HepG2 (cell line): ENCODE data around the gene HYCC1. TPM values are rescaled to one million over a fixed set of nuclear protein-coding genes. Genes with fewer than 3 reads are reported as not detected.
"Not testable (repeated sequence)": the region's sequence is repeated elsewhere in the genome, so short reads cannot be mapped to it uniquely, and the experiment has no call there.

ENCODE experiments used
- ATAC-seq: fragments of 200-7000 bp; cut with Tn5 transposase; 3 replicates; pipeline ENCODE4 v1.9.1; 2020; ENCODE audit warnings: mild to moderate bottlenecking, moderate library complexity
- BruUV-seq: library from RNA; stranded (reverse); fragments of 400-500 nt; replicated peaks from 2 replicates; lab custom pipeline; 2021; lab: Mats Ljungman, UMichigan
- CTCF ChIA-PET: fragments of 300-600 bp; formaldehyde crosslinking; extraction: SDS; loops from one replicate; lab custom pipeline; 2021; ENCODE audit warnings: low total read pairs, inconsistent platforms, low intra/inter-chr PET ratio; lab: Yijun Ruan, JAX
- POLR2A ChIA-PET: fragments of 350-600 bp; sonication (Branson Sonifier 250); formaldehyde crosslinking; loops from one replicate; lab custom pipeline; 2020; ENCODE audit warnings: antibody characterized with exemption, inconsistent platforms; lab: Yijun Ruan, JAX
- DNase-seq: peaks from one replicate; pipeline ENCODE4 v3.0.0-alpha.2; 2015; ENCODE audit warnings: low spot score
- FAIRE-seq: peaks from 3 replicates; lab custom pipeline; 2011; peaks lifted over from hg19 to GRCh38; lab: Jason Lieb, UNC
- H2AFZ ChIP-seq: one replicate; pipeline ENCODE4 v1.6.1; 2011; ENCODE audit warnings: low read length, inconsistent platforms
- H3K27ac ChIP-seq: fragments of 300-600 bp; 3 replicates; pipeline ENCODE4 v1.8.0; 2011; ENCODE audit warnings: mixed run types, mild to moderate bottlenecking, mixed read lengths, low read length, inconsistent platforms; ENCODE audit not compliant: insufficient read depth; ENCODE audit errors: extremely low read length
- H3K27me3 ChIP-seq, 2 experiments: fragments of 200-600 bp in 1 of 2; 2 replicates in 1 of 2; 3 replicates in 1 of 2; pipeline versions ENCODE4 v1.6.0 to v1.8.0; 2011; ENCODE audit warnings: low read length in 2 of 2, mild to moderate bottlenecking in 2 of 2, moderate library complexity in 2 of 2, inconsistent platforms in 1 of 2; ENCODE audit not compliant: insufficient read depth in 2 of 2, control insufficient read depth in 1 of 2
- H3K36me3 ChIP-seq, 2 experiments: fragments of 200-600 bp in 1 of 2; replicated peaks in 1 of 2; 2 replicates in 1 of 2; 3 replicates in 1 of 2; pipeline versions ENCODE4 v1.5.1 to v1.8.0; 2011; ENCODE audit warnings: low read length in 2 of 2, inconsistent platforms in 1 of 2; ENCODE audit not compliant: insufficient read depth in 2 of 2, control insufficient read depth in 1 of 2
- H3K4me1 ChIP-seq: 2 replicates; pipeline ENCODE4 v1.5.1; 2012; ENCODE audit warnings: low read length, inconsistent platforms; ENCODE audit not compliant: insufficient read depth
- H3K4me2 ChIP-seq: 2 replicates; pipeline ENCODE4 v1.6.0; 2011; ENCODE audit warnings: low read depth, low read length, inconsistent platforms
- H3K4me3 ChIP-seq, 3 experiments: fragments of 200-600 bp in 1 of 3; sonication (generic), shearing (Covaris generic) in 1 of 3; replicated peaks in 1 of 3; 2 replicates each; pipeline ENCODE4 v1.5.1; 2011 to 2016; ENCODE audit warnings: low read length in 3 of 3, inconsistent platforms in 2 of 3, low read depth in 2 of 3, mild to moderate bottlenecking in 2 of 3, control low read depth in 1 of 3, mixed read lengths in 1 of 3; ENCODE audit not compliant: insufficient read depth in 1 of 3
- H3K79me2 ChIP-seq: one replicate; pipeline ENCODE4 v1.6.1; 2011; ENCODE audit warnings: low read length, inconsistent platforms; ENCODE audit not compliant: insufficient read depth
- H3K9ac ChIP-seq: 2 replicates; pipeline ENCODE4 v1.6.0; 2011; ENCODE audit warnings: mild to moderate bottlenecking, low read depth, low read length, inconsistent platforms; ENCODE audit not compliant: insufficient read depth
- H3K9me3 ChIP-seq: 2 replicates; pipeline ENCODE4 v1.5.1; 2012; ENCODE audit warnings: mild to moderate bottlenecking, low read length
- H4K20me1 ChIP-seq: 2 replicates; pipeline ENCODE4 v1.6.0; 2011; ENCODE audit warnings: inconsistent platforms, mild to moderate bottlenecking, low read length, moderate library complexity; ENCODE audit not compliant: insufficient read depth
- DNMT1 ChIP-seq: sonication (generic); formaldehyde crosslinking; IDR thresholded peaks from 2 replicates; pipeline ENCODE4 v1.5.1; 2020; ENCODE audit warnings: mild to moderate bottlenecking, missing genetic modification reagents
- SALL2 ChIP-seq: sonication (generic); formaldehyde crosslinking; IDR thresholded peaks from 2 replicates; pipeline ENCODE4 v1.8.1; 2023; ENCODE audit warnings: mild to moderate bottlenecking, missing genetic modification reagents, inconsistent platforms
- ZBTB33 ChIP-seq: sonication (generic); formaldehyde crosslinking; IDR thresholded peaks from 2 replicates; pipeline ENCODE4 v1.4.0; 2020; ENCODE audit warnings: missing genetic modification reagents
- ZSCAN21 ChIP-seq: sonication (generic); formaldehyde crosslinking; IDR thresholded peaks from 2 replicates; pipeline ENCODE4 v1.8.0; 2022; ENCODE audit warnings: mild to moderate bottlenecking, missing genetic modification reagents, moderate library complexity, borderline replicate concordance
- WGBS: methylation state at CpG from one replicate; pipeline ENCODE4 v1.1.6; 2017; ENCODE audit warnings: low lambda C conversion rate; 5-methylcytosine and 5-hydroxymethylcytosine counted together
- in situ Hi-C: cut with HindIII; loops from 2 replicates; pipeline ENCODE4 v1.10.0; 2017; ENCODE audit warnings: low pct_unique_long_range_greater_than_20kb; ENCODE audit not compliant: extremely low pct_ligation_motif_present
- intact Hi-C: fragments of 100-400 bp; cut with micrococcal nuclease; formaldehyde crosslinking; loops from one replicate; pipeline ENCODE4 v1.10.0; 2022; ENCODE audit not compliant: unreplicated experiment
- polyA plus RNA-seq, 8 experiments: library from polyadenylated mRNA; depleted of rRNA in 3 of 8; stranded (reverse) in 7 of 8; unstranded in 1 of 8; fragments of >200 nt; fragmentation: Illumina TruSeq in 4 of 8; extraction: Trizol in 4 of 8; gene quantifications; 2 replicates each; pipeline versions ENCODE4 v1.2.1 to v1.2.3, GENCODE V29; 2011 to 2016; ENCODE audit warnings: low read depth in 4 of 8, missing spikeins in 1 of 8, mixed read lengths in 1 of 8; ENCODE audit not compliant: insufficient read depth in 1 of 8
- total RNA-seq, 5 experiments: library from RNA; depleted of rRNA; stranded (reverse); fragments of >200 nt; fragmentation: Illumina TruSeq; extraction: Trizol; gene quantifications; 2 replicates each; pipeline ENCODE4 v1.2.3, GENCODE V29; 2016; ENCODE audit warnings: low read depth in 1 of 5

HYCC1 gene
- total and polyA plus RNA-seq, 2 of the 13 experiments (the other 11 are each of a cell fraction or from before 2014, with no cell fraction given), result 9.5 to 41.8 TPM

- TF ChIP-seq ZBTB33 (no peak), SALL2 (CRISPR knock-in tag) (no peak), DNMT1 (no peak), ZSCAN21 (CRISPR knock-in tag) (no peak)
Measured at GRCh38 chr7:23043441-23043840, 29.5 kb upstream of the HYCC1 start (continued).

- ATAC-seq, result not testable (repeated sequence)
Measured at GRCh38 chr7:23039674-23040073, 25.7 kb upstream of the HYCC1 start.

GRCh38 chr7:23035542-23036371 lies 21.8 kb upstream of the HYCC1 start:
- H3K27ac ChIP-seq, POLR2A ChIA-PET, H2AFZ ChIP-seq, FAIRE-seq, H3K4me3 ChIP-seq, in situ Hi-C loops, ATAC-seq, H3K9me3 ChIP-seq, H3K4me2 ChIP-seq, CTCF ChIA-PET, H3K9ac ChIP-seq, intact Hi-C loops, H3K27me3 ChIP-seq, BruUV-seq, H3K79me2 ChIP-seq, H4K20me1 ChIP-seq, H3K36me3 ChIP-seq, H3K4me1 ChIP-seq, DNase-seq: not testable (repeated sequence)
- 94% methylated on average over 8 of the region's 34 CpGs for WGBS

More at GRCh38 chr7:23039674-23040073, 25.7 kb upstream of the HYCC1 start:
- H3K4me1 ChIP-seq, BruUV-seq, H3K79me2 ChIP-seq, H3K9me3 ChIP-seq, H3K27me3 ChIP-seq, H3K36me3 ChIP-seq, H3K27ac ChIP-seq, H2AFZ ChIP-seq, H4K20me1 ChIP-seq, H3K4me2 ChIP-seq, CTCF ChIA-PET, in situ Hi-C loops, POLR2A ChIA-PET, H3K4me3 ChIP-seq, FAIRE-seq, H3K9ac ChIP-seq, intact Hi-C loops, DNase-seq: not testable (repeated sequence)
- WGBS, result 16% methylated on average over 2 of the region's 4 CpGs
